ENCODE results near the gene ADGRG1.

The ADGRG1 gene

GRCh38 chr16:57611181-57611580 lies 17.2 kb upstream of the ADGRG1 start:
- DNase-seq (ENCODE audit: extremely low read depth, low read depth), result no peak
- H3K4me3 ChIP-seq (replicated peaks; ENCODE audit: low read depth, low read length), result no peak overlapping the region
- TF ChIP-seq, protein P1, sequence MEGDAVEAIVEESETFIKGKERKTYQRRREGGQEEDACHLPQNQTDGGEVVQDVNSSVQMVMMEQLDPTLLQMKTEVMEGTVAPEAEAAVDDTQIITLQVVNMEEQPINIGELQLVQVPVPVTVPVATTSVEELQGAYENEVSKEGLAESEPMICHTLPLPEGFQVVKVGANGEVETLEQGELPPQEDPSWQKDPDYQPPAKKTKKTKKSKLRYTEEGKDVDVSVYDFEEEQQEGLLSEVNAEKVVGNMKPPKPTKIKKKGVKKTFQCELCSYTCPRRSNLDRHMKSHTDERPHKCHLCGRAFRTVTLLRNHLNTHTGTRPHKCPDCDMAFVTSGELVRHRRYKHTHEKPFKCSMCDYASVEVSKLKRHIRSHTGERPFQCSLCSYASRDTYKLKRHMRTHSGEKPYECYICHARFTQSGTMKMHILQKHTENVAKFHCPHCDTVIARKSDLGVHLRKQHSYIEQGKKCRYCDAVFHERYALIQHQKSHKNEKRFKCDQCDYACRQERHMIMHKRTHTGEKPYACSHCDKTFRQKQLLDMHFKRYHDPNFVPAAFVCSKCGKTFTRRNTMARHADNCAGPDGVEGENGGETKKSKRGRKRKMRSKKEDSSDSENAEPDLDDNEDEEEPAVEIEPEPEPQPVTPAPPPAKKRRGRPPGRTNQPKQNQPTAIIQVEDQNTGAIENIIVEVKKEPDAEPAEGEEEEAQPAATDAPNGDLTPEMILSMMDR (IDR thresholded peaks at IDR 0.05; ENCODE audit: low read depth, low read length, missing control alignments), result no peak

GRCh38 chr16:57611706-57612105 lies 16.7 kb upstream of the ADGRG1 start:
- H3K4me3 ChIP-seq (replicated peaks; ENCODE audit: low read depth, low read length), result no peak overlapping the region
- DNase-seq (ENCODE audit: extremely low read depth, low read depth), result no peak
- TF ChIP-seq, protein P1 (IDR thresholded peaks at IDR 0.05; ENCODE audit: low read depth, low read length, missing control alignments), result no peak

DNA sequence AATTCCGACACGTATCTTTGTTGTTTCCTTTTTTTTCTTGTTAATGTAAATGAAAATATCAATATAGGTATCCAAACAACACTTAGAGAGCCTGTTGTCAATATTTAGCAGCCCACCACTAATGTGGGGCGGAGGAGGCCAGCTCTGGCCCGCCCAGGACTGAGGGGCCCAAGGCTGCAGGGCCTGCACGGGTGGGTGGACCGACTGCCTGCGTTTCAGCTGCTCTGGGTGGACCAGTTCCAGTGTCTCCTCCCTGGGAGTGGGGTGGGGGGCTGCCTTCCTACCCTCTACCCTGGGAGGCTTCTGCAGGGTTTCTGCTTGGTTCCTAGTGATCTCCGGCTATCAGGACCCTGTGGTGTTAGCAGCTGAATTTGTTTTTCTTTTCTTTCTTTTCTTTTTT lies 15.9 kb upstream of the ADGRG1 start:
- no peak overlapping the region for H3K4me3 ChIP-seq (replicated peaks; ENCODE audit: low read depth, low read length)
- TF ChIP-seq, protein P1 (IDR thresholded peaks at IDR 0.05; ENCODE audit: low read depth, low read length, missing control alignments), result no peak
- no peak for DNase-seq (ENCODE audit: extremely low read depth, low read depth)

DNA sequence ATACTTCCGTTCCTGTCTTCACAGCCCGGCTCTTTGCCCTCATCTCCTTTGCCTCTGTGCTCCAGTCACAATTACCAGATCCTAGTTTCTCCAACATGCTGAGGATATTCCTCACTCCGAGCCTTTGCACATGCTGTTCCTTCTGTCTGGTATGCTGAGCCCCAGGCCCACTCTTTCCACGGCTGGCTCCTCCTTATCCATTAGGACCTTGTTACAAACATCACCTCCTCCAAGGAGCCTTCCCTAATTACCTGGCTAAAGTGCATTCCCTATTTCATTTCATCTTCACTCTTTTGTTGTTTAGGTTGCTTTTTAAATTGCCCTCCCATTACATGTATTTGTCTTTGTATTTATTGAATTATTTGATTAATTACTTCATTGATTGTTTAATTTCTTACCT lies 14.9 kb upstream of the ADGRG1 start:
- no peak for DNase-seq (ENCODE audit: extremely low read depth, low read depth)
- TF ChIP-seq, protein P1 (IDR thresholded peaks at IDR 0.05; ENCODE audit: low read depth, low read length, missing control alignments), result no peak
- H3K4me3 ChIP-seq (replicated peaks; ENCODE audit: low read depth, low read length), result no peak overlapping the region

DNA sequence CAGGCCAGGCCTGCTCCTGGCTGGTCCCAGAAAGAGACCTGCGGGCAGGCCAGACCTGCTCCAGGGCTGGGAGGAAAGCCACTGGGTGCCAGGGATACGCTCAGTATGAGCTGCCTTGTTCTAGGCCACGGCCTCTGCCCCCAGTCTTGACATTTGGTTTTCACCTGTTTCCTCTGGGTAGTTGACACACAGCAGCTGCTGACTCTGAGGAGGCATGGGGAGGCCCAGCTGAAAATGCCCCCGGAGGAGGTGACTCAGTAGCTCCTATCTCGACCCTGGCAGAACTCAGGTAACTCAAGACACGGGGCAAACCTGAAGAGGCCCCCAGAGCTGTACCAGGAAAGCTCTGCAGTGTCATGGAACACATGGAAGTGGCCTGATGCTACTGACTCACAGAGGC lies 13.9 kb upstream of the ADGRG1 start:
- no peak for DNase-seq (ENCODE audit: extremely low read depth, low read depth)
- TF ChIP-seq, protein P1 (IDR thresholded peaks at IDR 0.05; ENCODE audit: low read depth, low read length, missing control alignments), result no peak
- no peak overlapping the region for H3K4me3 ChIP-seq (replicated peaks; ENCODE audit: low read depth, low read length)

- no peak overlapping the region for H3K4me3 ChIP-seq (replicated peaks; ENCODE audit: low read depth, low read length)
- TF ChIP-seq, protein P1 (IDR thresholded peaks at IDR 0.05; ENCODE audit: low read depth, low read length, missing control alignments), result no peak
- no peak for DNase-seq (ENCODE audit: extremely low read depth, low read depth)
Observed at GRCh38 chr16:57614944-57615343, 13.5 kb upstream of the ADGRG1 start.

GRCh38 chr16:57615813-57616212 lies 12.6 kb upstream of the ADGRG1 start:
- no peak overlapping the region for H3K4me3 ChIP-seq (replicated peaks; ENCODE audit: low read depth, low read length)
- TF ChIP-seq, protein P1 (IDR thresholded peaks at IDR 0.05; ENCODE audit: low read depth, low read length, missing control alignments), result no peak
- no peak for DNase-seq (ENCODE audit: extremely low read depth, low read depth)
